A549 (cell line): ENCODE measurements around the gene RABEP1.

ENCODE experiments used
- BHLHE40 ChIP-seq: IDR thresholded peaks from 2 replicates; pipeline ENCODE4 v1.6.1; 2012; ENCODE audit warnings: low read depth, low read length, inconsistent platforms
- CEBPB ChIP-seq, 2 experiments: fragments of >200 bp in 1 of 2; sonication (Bioruptor Twin) in 1 of 2; formaldehyde crosslinking in 1 of 2; IDR thresholded peaks; 2 replicates each; pipeline ENCODE4 v1.6.1; 2012 to 2016
- EP300 ChIP-seq, 2 experiments: fragments of >200 bp; sonication (Bioruptor Twin); formaldehyde crosslinking; IDR thresholded peaks; 2 replicates in 1 of 2; 3 replicates in 1 of 2; pipeline ENCODE4 v1.6.1; 2016 to 2017
- ESRRA ChIP-seq: fragments of 150-350 bp; IDR thresholded peaks from 2 replicates; pipeline ENCODE4 v1.6.1; 2014; ENCODE audit warnings: mild to moderate bottlenecking, low read length, borderline replicate concordance
- MAZ ChIP-seq: fragments of 150-350 bp; IDR thresholded peaks from 2 replicates; pipeline ENCODE4 v1.6.1; 2014; ENCODE audit warnings: antibody characterized with exemption, low read depth, low read length, borderline replicate concordance
- MYC ChIP-seq: IDR thresholded peaks from 2 replicates; pipeline ENCODE4 v1.6.1; 2012; ENCODE audit warnings: mild to moderate bottlenecking, inconsistent platforms, low read length, improper control_type of control experiment, borderline replicate concordance
- POLR2A ChIP-seq: IDR thresholded peaks from 2 replicates; pipeline ENCODE4 v1.6.1; 2012; ENCODE audit warnings: mild to moderate bottlenecking, low read length
- POLR2AphosphoS2 ChIP-seq: conservative IDR thresholded peaks from 2 replicates; pipeline ENCODE4 v1.6.1; 2012; ENCODE audit warnings: low read length, improper control_type of control experiment, inconsistent platforms
- RAD21 ChIP-seq, 2 experiments: fragments of >200 bp in 1 of 2; sonication (Bioruptor Twin) in 1 of 2; formaldehyde crosslinking in 1 of 2; IDR thresholded peaks in 1 of 2; conservative IDR thresholded peaks in 1 of 2; 2 replicates in 1 of 2; 3 replicates in 1 of 2; pipeline ENCODE4 v1.6.1; 2012 to 2018; ENCODE audit warnings: inconsistent platforms in 1 of 2
- TF ChIP-seq, protein P1 (sequence below): fragments of >200 bp; sonication (Bioruptor Twin); formaldehyde crosslinking; IDR thresholded peaks from 3 replicates; pipeline ENCODE4 v1.5.1; 2016
- TF ChIP-seq, protein P2 (sequence below): fragments of 450-650 bp; IDR thresholded peaks from 2 replicates; pipeline ENCODE4 v1.6.1; 2014; ENCODE audit warnings: antibody characterized with exemption

DNA sequence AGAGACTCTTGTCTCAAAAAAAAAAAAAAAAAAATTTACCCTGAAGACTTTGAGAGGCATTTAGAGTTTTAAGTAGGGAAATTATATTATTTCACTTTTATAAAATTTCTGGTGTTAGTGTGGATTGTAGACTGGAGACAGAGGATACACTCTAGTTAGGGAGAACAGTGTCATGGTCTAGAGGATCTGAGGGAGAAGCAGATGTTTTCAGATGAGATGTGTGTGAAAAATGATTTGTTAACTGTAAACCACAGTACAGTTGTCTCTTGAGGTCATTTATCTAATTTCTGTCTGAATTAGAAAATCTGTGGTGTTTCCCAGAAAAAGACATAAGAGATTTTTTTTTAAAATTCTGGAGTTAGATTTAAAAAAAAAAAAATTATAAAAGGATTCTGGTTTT is 82.6 kb downstream of the RABEP1 start:
- TF ChIP-seq ESRRA (no peak), MYC (no peak), POLR2A (no peak), CEBPB (IDR thresholded peaks at IDR 0.05) (no peak), BHLHE40 (no peak), POLR2AphosphoS2 (no peak), EP300 (IDR thresholded peaks at IDR 0.05) (no peak), MAZ (no peak), RAD21 (conservative IDR thresholded peaks at IDR 0.05 in 1 of 2, IDR thresholded peaks at IDR 0.05 in 1 of 2) (no peak)
- TF ChIP-seq, protein P1, sequence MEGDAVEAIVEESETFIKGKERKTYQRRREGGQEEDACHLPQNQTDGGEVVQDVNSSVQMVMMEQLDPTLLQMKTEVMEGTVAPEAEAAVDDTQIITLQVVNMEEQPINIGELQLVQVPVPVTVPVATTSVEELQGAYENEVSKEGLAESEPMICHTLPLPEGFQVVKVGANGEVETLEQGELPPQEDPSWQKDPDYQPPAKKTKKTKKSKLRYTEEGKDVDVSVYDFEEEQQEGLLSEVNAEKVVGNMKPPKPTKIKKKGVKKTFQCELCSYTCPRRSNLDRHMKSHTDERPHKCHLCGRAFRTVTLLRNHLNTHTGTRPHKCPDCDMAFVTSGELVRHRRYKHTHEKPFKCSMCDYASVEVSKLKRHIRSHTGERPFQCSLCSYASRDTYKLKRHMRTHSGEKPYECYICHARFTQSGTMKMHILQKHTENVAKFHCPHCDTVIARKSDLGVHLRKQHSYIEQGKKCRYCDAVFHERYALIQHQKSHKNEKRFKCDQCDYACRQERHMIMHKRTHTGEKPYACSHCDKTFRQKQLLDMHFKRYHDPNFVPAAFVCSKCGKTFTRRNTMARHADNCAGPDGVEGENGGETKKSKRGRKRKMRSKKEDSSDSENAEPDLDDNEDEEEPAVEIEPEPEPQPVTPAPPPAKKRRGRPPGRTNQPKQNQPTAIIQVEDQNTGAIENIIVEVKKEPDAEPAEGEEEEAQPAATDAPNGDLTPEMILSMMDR, result no peak
- TF ChIP-seq, protein P2, sequence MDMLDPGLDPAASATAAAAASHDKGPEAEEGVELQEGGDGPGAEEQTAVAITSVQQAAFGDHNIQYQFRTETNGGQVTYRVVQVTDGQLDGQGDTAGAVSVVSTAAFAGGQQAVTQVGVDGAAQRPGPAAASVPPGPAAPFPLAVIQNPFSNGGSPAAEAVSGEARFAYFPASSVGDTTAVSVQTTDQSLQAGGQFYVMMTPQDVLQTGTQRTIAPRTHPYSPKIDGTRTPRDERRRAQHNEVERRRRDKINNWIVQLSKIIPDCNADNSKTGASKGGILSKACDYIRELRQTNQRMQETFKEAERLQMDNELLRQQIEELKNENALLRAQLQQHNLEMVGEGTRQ, result no peak
